T-helper 22 cell (primary cell): Measurements from ENCODE around the gene RAB3D.

Experiments
- DNase-seq: peaks from one replicate; pipeline ENCODE4 v3.0.0-alpha.2; 2020; ENCODE audit warnings: low read depth

RAB3D gene

DNA sequence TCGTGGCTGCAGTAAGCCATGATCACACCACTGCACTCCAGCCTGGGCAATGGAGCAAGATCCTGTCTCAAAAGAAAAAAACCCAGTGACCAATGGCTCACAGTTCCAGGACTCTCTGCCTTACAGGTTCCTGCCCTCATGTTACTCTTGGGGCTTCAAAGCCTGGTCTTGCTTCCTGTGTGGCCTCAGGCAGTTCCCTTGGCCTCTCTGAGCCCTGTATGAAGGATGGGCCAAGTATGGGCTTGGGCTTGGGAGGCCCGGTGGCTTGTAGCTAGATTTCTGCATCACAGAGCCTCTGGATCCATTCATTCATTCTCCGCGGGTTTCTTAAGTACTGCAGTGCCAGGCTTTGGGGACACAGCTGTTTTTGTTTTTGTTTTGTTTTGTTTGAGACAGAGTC lies 44.3 kb downstream of the RAB3D start:
- no peak for DNase-seq

DNA sequence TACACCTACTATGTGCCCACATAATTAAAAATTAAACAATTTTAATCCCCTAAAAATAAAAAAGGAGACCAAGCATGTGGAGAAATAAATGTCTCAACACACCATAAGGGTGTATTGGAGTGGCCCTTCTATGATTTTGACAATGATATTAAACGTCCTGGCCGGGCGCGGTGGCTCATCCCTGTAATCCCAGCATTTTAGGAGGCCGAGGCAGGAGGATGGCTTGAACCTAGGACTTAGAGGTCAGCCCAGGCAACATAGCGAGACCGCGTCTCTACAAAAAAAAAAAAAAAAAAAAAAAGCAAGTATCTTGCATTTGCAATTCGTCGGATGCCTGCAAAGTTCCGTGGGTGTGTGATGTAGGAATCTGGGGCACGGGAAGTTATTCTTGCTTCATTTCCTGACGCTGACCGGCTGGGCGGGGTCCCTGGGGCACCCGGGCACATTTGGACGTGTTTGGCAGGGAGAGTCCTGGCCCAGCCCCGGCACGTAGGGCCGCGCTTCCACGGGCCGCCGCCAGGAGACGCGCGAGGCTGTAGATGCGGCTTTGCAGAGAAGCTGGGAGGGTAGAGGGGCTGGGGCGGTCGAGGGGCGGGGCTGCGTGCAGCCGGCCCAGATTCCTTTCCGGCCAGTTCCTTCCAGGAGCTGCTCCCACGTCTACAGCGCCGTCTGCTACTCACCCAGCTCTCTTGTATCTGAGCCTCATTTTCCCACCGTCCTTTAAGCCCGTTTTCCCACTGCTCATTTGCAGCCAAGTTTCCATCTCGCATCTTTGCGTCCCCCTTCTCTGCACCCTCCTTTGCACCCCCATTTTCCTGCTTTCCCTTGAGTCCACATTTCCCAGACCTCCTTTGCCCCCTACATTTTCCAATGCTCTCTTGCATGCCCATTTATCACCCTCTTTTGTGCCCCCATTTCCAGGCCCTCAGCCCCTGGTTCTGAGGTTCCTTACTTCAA lies 45.7 kb downstream of the RAB3D start:
- peak; percentile 53 for DNase-seq

DNA sequence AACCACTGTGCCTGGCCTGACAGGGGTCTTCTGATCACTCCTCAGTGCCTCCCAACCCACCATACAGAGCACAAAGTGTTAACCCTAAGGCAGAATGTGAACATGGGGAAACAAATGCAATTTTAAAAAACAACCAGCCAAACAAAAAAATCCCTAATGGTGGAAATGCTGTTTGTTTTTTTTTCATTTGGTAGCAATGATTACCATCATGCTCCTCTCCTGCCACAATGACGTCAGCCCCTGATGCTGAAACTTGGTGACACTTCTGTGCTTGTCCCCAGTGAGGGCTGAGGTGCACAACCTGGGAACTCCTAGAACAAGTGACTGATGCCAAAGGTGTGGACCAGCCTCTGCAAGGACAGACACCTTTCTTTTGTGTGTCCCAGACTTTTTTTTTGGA lies 47.5 kb downstream of the RAB3D start:
- DNase-seq: no peak

DNA sequence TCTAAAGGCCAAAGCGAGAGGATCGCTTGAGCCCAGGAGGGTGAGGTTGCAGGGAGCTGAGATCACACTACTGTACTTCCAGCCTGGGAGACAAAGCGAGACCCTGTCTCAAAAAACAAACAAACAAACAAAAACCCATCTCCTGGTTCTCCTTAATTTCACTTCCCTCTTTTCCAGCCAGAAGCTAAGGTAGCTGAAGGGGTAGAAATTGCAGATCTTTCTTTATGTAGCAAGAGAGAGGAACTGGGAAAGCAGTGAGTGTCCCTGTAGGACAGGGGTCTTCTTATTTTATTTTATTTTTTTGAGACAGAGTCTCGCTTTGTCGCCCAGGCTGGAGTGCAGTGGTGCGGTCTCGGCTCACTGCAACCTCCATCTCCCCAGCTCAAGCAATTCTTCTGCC lies 48.0 kb downstream of the RAB3D start:
- no peak for DNase-seq

DNA sequence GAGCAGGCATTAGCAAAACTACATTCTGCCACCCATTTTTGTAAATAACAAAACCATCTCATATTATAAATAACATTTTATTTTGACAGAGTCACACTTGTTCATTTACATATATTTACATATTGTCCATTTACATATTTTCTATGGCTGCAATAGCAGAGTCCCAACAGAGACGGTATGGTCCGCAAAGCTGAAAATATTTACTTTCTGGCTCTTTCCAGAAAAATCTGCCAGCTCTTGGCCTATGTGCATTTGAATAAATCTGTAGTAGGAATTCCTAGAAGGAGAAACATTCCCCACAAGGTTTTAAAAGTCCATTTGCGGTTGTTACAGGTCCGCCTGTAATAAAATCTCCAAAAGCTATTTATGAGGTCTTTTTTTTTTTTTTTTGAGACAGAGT lies 49.2 kb downstream of the RAB3D start:
- no peak for DNase-seq

DNA sequence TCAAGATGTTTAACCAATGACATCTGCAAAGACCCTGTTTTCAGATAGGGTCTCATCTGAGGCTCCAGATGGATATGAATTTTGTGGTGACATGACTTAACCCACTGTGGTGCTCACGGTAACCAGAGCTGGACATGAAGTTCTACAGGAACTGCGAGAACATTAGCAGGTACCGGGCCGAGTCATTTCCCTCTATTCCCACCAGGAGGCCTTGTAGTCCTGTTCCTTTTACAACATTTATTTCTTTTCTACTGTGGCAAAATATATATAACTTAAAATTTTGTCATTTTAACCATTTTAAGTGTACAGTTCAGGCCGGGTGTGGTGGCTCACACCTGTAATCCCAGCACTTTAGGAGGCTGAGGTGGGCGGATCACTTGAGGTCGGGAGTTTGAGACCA lies 51.1 kb downstream of the RAB3D start:
- no peak for DNase-seq

DNA sequence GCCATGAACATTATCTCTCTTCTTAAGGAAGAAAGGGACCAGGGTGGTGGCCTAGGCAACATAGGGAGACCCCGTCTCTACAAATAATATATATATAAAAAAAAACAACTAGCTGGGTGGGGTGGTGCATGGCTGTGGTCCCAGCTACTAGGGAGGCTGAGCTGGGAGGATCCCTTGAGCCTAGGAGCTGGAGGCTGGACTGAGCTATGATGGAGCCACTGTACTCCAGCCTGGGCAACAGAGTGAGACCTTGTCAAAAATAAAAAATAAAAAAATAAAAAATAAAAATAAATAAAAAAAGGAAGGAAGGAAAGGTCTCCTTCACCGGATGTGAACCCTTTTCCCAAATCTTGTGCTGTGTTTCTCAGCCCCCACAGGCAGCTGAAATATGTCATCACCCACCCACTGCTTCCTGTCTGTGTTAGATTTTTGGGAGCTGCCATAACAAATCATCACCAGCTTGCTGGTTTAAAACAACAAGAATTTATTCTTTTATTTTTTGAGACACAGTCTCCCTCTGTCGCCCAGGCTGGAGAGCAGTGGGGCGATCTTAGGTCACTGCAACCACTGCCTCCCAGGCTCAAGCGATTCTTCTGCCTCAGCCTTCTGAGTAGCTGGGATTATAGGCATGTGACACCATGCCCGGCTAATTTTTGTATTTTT lies 53.0 kb downstream of the RAB3D start:
- DNase-seq: no peak

DNA sequence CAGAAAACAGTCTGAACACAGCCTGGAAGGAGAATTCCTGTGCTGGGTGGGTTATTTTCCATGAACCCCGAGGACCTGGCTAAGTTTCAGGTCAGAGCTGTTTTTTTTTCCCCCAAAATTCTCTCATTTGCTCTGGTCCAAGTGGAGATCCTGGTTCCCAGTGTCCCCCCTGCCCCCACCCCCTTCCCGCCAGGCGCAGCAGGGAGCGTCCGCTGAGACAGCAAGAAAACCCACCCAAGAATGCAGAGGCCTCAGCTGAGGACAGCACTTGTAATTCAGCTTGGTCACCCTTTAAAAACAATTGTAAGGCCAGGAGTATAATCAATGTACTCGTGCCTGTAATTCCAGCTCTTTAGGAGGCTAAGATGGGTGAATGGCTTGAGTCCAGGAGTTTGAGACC lies 54.9 kb downstream of the RAB3D start:
- no peak for DNase-seq

DNA sequence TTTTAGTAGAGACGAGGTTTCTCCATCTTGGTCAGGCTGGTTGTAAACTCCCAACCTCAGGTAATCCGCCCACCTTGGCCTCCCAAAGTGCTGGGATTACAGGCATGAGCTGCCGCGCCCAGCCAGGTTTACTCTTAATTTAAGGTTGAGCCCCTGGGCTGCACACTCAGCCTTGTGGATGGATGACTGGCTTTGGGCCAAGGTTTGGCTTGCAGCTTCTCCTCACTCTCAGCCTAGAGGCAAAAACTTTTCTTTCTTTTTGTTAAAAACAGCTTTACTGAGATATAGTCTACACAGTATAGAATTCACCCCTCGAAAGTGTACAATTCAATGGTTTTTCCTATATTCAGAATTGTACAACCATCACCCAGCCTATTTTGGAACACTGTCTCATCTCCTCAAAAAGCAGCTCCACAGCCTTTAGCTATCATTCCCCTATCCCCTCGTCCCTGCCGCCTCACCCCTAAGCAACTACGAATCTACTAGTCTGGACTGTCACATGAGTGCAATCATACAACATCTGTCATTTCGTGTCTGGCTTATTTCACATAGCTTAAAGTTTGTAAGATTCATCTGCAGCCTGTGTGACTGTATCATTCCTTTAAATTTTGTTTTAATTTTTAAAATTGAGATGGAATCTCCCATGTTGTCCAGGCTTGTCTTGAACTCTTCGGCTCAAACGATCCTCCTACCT lies 58.0 kb downstream of the RAB3D start:
- no peak for DNase-seq

DNA sequence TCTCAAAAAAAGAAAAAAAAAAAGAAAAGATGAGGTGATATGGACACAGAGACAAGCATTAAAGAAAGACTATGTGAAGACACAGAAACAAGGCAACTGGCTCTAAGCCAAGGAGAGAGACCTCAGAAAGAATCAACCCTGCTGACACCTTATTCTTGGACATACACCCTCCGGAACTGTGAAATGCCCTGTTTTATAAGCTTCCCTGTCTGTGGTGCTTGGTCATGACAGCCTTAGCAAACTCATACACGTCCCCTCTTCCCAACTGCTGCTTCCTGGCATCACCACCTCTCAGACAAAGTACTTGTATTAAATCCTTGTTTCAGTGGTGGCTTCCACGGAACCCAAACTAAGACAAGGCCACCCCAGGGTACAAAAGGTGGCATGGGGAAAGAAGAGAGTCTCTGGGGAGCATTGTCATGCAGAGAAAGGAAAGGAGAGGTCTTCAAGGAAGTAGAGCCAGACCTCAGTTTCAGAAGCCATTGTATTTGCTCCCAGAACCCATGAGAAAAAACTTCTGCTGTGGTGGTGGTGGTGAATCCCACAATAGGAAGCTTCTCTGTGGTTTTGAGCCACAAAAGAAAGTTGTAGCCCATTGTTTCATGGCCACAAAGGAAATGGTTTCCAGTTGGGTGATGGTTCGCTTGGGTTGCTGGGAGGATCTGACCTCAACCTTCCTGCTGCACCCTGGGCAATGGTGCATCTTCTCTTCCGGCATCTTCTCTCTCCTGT lies 59.8 kb downstream of the RAB3D start:
- DNase-seq: peak; percentile 26

DNA sequence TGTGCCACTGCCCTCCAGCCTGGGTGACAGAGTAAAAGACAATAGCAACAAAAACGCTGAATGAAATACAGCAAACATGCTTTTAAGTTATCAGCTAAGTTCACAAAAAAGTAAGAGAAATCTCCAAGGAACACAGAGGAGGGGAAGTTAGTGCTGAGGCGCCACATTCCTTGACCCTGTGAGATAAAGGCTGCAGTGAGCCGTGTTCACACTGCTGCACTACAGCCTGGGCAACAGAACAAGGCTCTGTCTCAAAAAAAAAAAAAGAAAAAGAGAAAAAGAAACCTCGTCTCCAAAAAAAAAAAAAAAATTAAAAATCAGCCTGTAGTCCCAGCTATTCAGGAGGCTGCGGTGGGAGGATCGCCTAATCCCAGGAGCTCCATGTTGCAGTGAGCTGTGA lies 60.8 kb downstream of the RAB3D start:
- DNase-seq: no peak

DNA sequence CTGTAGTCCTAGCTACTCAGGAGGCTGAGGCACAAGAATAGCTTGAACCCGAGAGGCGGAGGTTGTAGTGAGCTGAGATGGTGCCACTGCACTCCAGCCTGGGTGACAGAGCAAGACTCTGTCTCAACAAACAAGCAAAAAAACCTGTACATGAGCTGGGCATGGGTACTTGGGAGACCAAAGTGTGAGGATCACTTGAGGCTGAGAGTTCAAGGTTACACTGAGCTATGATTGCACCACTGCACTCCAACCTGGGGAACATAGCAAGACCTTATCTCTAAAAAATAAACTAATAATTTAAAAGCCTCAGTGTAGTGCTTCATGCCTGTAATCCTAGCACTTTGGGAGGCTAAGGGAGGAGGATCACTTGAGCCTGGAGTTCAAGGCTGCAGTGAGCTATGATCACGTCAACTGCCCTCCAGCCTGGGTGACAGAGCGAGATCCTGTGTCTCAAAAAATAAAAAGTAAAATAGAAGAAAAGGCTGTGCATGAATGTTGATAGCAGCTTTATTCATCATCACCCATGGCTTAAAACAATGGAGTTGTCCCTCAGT lies 64.8 kb downstream of the RAB3D start:
- no peak for DNase-seq

DNA sequence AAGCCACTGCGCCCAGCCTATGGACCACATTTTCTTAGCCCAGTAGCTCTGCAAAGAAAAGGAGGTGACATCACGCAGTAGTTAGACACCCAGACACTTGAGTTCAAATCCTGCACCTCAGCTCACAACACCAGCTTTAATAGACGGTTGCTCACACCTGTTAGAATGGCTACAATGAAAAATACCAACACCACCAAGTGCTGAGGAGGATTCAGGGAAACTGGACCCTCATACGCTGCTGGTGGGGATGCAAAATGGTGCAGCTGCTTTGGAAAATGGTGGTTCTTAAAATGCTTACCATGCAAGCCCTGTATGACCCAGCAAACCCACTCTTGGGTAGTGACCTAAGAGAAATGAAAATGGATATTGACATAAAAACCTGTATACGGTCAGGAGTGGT lies 65.5 kb downstream of the RAB3D start:
- DNase-seq: no peak

DNA sequence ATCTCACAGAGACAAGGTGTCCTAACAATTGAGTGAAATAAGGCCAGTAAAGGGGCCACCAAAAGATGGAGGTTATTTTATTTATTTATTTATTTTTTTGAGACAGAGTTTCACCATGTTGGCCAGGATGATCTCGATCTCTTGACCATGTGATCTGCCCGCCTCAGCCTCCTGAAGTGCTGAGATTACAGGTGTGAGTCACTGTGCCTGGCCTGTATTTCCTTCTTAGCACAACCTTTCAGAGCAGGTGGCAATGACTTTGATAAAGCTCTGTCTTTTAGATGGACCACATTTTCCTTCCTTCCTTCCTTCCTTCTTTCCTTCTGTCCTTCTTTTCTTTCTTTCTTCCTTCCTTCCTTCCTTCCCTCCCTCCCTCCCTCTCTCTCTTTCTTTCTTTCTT lies 66.2 kb downstream of the RAB3D start:
- no peak for DNase-seq
